ENCODE data around the gene AVEN. TPM values are rescaled to one million over a fixed set of nuclear protein-coding genes. Genes with fewer than 3 reads are reported as not detected.

Gene AVEN
- total RNA-seq, 6 experiments from 2014 or later: 8.2 to 10.2 (median 9.4) TPM

DNA sequence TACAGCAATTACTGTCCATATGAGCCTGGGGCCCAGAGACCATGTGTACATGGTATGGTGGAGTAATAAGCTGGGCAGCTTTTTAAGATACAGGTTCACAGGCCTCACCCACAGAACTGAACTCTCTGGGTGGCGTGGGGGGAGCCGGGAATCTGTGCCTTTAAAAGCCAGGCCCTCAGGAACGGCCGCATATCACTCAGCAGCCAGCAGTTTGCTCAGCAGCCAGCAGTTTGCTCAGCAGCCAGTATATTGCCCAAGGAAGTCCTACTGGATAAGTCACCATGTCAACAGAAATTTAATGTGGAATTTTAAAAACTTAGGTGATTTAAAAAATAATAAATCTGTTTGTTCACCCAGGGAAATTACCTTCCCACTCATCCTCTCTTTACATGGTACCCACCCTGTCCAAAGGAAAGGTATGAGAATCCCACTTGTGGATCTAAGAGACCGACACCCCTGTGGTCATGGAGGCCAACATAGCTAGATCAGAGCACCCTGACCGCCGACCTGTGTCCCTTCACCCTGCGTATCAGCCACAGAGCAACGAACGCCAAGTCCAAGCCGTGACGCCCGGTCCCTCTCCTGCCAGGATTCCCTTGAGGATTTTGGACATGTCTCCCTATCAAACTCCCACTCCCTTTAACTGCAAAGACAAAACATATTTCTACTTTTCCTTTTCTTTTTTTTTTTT lies 166.4 kb downstream of the AVEN start:
- intact Hi-C loops (cut with DNase I): no loop called here
- no peak for ATAC-seq

GRCh38 chr15:33871980-33872379 lies 167.0 kb downstream of the AVEN start:
- Histone ChIP-seq H3K27me3 (no peaks in the 10 kb centered on the region), H3K9me3 (no peaks in the 10 kb centered on the region), H3K4me3 (no peak overlapping the region), H3K27ac (no peak overlapping the region), H3K36me3 (no peaks in the 10 kb centered on the region), H3K4me1 (no peaks in the 10 kb centered on the region)
- intact Hi-C loops (cut with DNase I): no loop called here
- 100% methylated on average over 1 of the region's 2 CpGs for WGBS (ENCODE audit: insufficient coverage, low coverage, low lambda C conversion rate, missing lambda C conversion rate)
- ATAC-seq (no peak), DNase-seq (no peak)
- no peak for TF ChIP-seq POLR2A (IDR thresholded peaks at IDR 0.05)
- TF ChIP-seq CTCF (IDR thresholded peaks at IDR 0.05): no peak

More for the DNA sequence above, 166.4 kb downstream of the AVEN start:
- no peak for DNase-seq
- Histone ChIP-seq H3K36me3 (no peaks in the 10 kb centered on the region), H3K27me3 (no peaks in the 10 kb centered on the region), H3K27ac (no peak overlapping the region), H3K9me3 (no peaks in the 10 kb centered on the region), H3K4me3 (no peak overlapping the region), H3K4me1 (no peaks in the 10 kb centered on the region)
- WGBS (ENCODE audit: insufficient coverage, low coverage, low lambda C conversion rate, missing lambda C conversion rate): 86% methylated on average over 5 of the region's 13 CpGs
- TF ChIP-seq POLR2A (IDR thresholded peaks at IDR 0.05) (no peak), CTCF (IDR thresholded peaks at IDR 0.05) (no peak)

DNA sequence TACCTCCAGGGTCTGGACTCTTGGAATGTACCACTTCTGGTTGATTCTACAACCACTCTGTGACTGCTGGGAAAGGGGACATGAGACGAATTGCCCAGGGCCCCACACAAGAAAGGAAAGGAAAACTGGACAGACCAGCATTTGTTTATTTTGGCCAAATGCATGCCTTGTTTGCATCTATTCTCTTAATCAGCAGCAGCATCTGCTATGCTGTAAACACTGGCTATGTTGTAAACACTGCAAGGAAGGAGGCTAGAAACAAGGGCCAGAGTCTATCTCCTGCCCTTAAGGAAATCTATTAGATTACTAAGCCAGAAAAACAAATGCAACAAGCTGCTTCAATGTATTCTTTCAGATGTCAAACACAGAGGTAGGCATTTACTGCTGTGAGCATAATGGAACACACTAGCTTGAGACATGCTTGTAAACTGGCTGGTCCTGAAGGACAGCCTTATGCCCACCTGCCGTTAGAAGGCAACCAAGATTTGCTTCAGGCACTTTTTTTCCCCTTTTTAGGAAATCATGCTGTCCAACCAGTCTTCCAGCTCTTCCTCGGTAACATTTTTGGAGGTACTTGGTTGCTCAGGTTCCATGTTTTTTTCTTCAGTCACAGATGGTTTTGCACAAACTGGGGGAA lies 172.8 kb downstream of the AVEN start:
- Histone ChIP-seq H3K27me3 (no peaks in the 10 kb centered on the region), H3K4me3 (no peak overlapping the region), H3K9me3 (no peaks in the 10 kb centered on the region), H3K4me1 (no peaks in the 10 kb centered on the region), H3K36me3 (peaks cover 0 to 5% (median 0%) of the 10 kb centered on the region in 4 donors), H3K27ac (no peak overlapping the region)
- intact Hi-C loops (cut with DNase I): no loop called here
- ATAC-seq (no peak), DNase-seq (no peak)
- no peak for TF ChIP-seq CTCF (IDR thresholded peaks at IDR 0.05)
- TF ChIP-seq POLR2A (IDR thresholded peaks at IDR 0.05): no peak
- WGBS (ENCODE audit: insufficient coverage, low coverage, low lambda C conversion rate, missing lambda C conversion rate): 100% methylated on average over 1 of the region's 3 CpGs

- Histone ChIP-seq H3K4me1 (no peaks in the 10 kb centered on the region), H3K9me3 (no peaks in the 10 kb centered on the region), H3K27me3 (no peaks in the 10 kb centered on the region), H3K36me3 (peaks cover 0 to 5% (median 0%) of the 10 kb centered on the region in 4 donors), H3K4me3 (no peak overlapping the region), H3K27ac (no peak overlapping the region)
- no peak for TF ChIP-seq POLR2A (IDR thresholded peaks at IDR 0.05)
- TF ChIP-seq CTCF (IDR thresholded peaks at IDR 0.05): no peak
- ATAC-seq (no peak), DNase-seq (no peak)
- 89% methylated on average over 6 of the region's 6 CpGs for WGBS (ENCODE audit: insufficient coverage, low coverage, low lambda C conversion rate, missing lambda C conversion rate)
- intact Hi-C loops (cut with DNase I): no loop called here
Observed at GRCh38 chr15:33865416-33865815, 173.6 kb downstream of the AVEN start.

All from right lobe of liver (tissue), 6 donors.